ENCODE results near the gene TUB. TPM values are rescaled to one million over a fixed set of nuclear protein-coding genes. Genes with fewer than 3 reads are reported as not detected.
A peak's percentile ranks its signal among the peaks of the same experiment; 100 is the strongest.

TUB gene
- total and polyA plus RNA-seq, 2 donors from 2014 or later = 5.9 to 6.8 TPM

DNA sequence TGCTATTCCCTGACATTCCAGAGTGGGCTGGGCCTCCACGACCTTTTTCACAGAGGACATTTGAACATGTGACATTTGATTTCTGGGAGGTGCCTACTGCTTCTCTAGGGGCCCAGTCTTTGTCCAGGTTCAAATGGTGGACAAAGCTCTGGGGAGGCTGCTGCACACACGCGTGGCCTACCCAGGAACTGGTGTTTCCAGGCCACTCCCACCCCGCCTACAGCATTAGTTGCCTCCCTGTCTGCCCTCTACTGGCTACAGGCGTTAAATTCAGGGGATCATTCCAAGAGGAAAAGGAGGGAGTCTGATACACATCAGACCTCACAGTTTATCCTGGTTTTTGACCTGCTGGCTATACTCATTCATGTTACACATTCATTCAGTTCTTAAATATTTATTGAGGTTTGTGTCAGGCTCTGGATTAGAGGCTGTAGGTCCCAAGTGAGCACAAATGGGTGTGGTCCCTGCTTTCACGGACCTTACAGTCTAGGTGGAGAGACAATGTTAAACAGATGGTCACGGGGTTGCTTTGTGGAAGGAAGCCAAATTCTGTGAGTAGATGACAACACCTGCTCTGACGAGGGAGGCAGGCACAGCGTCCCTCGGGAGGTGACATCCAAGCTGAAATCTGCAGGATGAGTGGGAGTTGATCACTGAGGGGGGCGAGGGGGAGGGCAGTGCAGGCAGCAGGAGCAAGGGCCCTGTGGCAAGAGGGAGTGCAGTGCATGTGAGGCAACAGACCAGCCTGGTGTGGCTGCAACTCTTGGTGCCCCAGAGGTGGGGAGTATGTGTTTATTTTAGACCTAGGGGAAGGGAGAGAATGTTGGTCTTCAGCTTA is 11.8 kb downstream of the TUB start:
- intact Hi-C loops (cut with DNase I) = loop anchor here (10.0 kb wide), 1 partner anchor 58 kb away; no protein-coding TSS in a partner anchor
- peak; percentile 73 for TF ChIP-seq CTCF (IDR thresholded peaks at IDR 0.05; ENCODE audit: borderline replicate concordance, extremely low read depth, insufficient read depth)
- Histone ChIP-seq H3K27me3 (ENCODE audit: control insufficient read depth, insufficient read depth, low read length) (no peaks in the 10 kb centered on the region), H3K27ac (ENCODE audit: low read depth in 2 of 2, low read length in 2 of 2) (peak overlapping the region in 1 of 2 donors; percentile 43), H3K9me3 (ENCODE audit: control insufficient read depth in 2 of 3, insufficient read depth in 1 of 3, low read length in 3 of 3) (no peaks in the 10 kb centered on the region), H3K9ac (ENCODE audit: low read length in 3 of 3) (peak overlapping the region in 1 of 3 donors; percentile 55), H3K4me3 (ENCODE audit: low read length in 3 of 3) (no peak overlapping the region), H3K36me3 (ENCODE audit: control insufficient read depth in 2 of 3, insufficient read depth in 3 of 3, low read length in 3 of 3) (peaks cover 0 to 11% (median 10%) of the 10 kb centered on the region in 3 donors), H3K4me1 (ENCODE audit: control insufficient read depth in 2 of 3, insufficient read depth in 2 of 3, low read depth in 1 of 3, low read length in 3 of 3) (peaks cover 0 to 15% (median 12%) of the 10 kb centered on the region in 3 donors)
- no peak for FAIRE-seq
- DNase-seq = peak in 3 of 5 donors; percentile 51 to 79 (median 56)

DNA sequence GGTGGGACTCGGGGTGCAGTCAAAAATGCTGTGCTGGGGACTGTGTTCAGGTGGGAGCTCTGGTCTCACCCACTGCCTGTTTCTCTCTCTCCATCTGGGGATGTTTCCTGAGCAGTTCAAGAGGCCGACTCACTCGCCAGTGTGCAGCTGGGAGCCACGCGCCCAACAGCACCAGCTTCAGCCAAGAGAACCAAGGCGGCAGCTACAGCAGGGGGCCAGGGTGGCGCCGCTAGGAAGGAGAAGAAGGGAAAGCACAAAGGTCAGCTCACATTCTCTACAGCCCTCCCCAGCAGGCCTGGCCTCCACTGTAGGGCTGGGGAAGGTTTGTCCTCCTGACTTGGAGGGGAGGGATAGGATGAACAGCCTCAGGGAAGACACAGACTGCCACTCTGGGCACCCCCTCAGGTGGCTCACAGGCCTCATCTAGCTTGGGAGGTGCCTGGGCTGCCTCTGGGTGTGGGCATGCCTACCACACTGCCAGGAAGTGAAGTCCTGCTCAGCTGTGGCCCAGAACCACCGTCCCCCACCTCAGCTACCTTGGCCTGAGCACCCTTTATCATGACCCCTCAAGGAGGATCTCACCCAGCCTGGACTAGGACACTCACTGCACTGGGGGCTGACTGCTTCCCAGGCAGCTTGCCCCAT is 13.0 kb downstream of the TUB start:
- Histone ChIP-seq H3K4me3 (ENCODE audit: low read length in 3 of 3) (no peak overlapping the region), H3K9ac (ENCODE audit: low read length in 3 of 3) (no peak overlapping the region), H3K4me1 (ENCODE audit: control insufficient read depth in 2 of 3, insufficient read depth in 2 of 3, low read depth in 1 of 3, low read length in 3 of 3) (peaks cover 0 to 15% (median 12%) of the 10 kb centered on the region in 3 donors), H3K9me3 (ENCODE audit: control insufficient read depth in 2 of 3, insufficient read depth in 1 of 3, low read length in 3 of 3) (no peaks in the 10 kb centered on the region), H3K27me3 (ENCODE audit: control insufficient read depth, insufficient read depth, low read length) (no peaks in the 10 kb centered on the region), H3K27ac (ENCODE audit: low read depth in 2 of 2, low read length in 2 of 2) (peak overlapping the region in 1 of 2 donors; percentile 34), H3K36me3 (ENCODE audit: control insufficient read depth in 2 of 3, insufficient read depth in 3 of 3, low read length in 3 of 3) (peaks cover 0 to 22% (median 14%) of the 10 kb centered on the region in 3 donors)
- DNase-seq = peak in 1 of 5 donors; percentile 7
- no peak for FAIRE-seq
- no peak for TF ChIP-seq CTCF (IDR thresholded peaks at IDR 0.05; ENCODE audit: borderline replicate concordance, extremely low read depth, insufficient read depth)
- intact Hi-C loops (cut with DNase I) = loop anchor here (10.0 kb wide), 1 partner anchor 59 kb away; no protein-coding TSS in a partner anchor

GRCh38 chr11:8094656-8095055 is 13.6 kb downstream of the TUB start:
- Histone ChIP-seq H3K27ac (ENCODE audit: low read depth in 2 of 2, low read length in 2 of 2) (no peak overlapping the region), H3K4me1 (ENCODE audit: control insufficient read depth in 2 of 3, insufficient read depth in 2 of 3, low read depth in 1 of 3, low read length in 3 of 3) (peaks cover 0 to 15% (median 12%) of the 10 kb centered on the region in 3 donors), H3K9ac (ENCODE audit: low read length in 3 of 3) (no peak overlapping the region), H3K27me3 (ENCODE audit: control insufficient read depth, insufficient read depth, low read length) (no peaks in the 10 kb centered on the region), H3K4me3 (ENCODE audit: low read length in 3 of 3) (no peak overlapping the region), H3K36me3 (ENCODE audit: control insufficient read depth in 2 of 3, insufficient read depth in 3 of 3, low read length in 3 of 3) (peaks cover 0 to 25% (median 14%) of the 10 kb centered on the region in 3 donors), H3K9me3 (ENCODE audit: control insufficient read depth in 2 of 3, insufficient read depth in 1 of 3, low read length in 3 of 3) (no peaks in the 10 kb centered on the region)
- DNase-seq = peak in 1 of 5 donors; percentile 7
- no peak for FAIRE-seq
- no peak for TF ChIP-seq CTCF (IDR thresholded peaks at IDR 0.05; ENCODE audit: borderline replicate concordance, extremely low read depth, insufficient read depth)
- intact Hi-C loops (cut with DNase I) = loop anchor here (10.0 kb wide), 1 partner anchor 60 kb away; no protein-coding TSS in a partner anchor

Measured in kidney (tissue), 14 donors.